ENCODE results near the gene MAS1L.
A peak's percentile ranks its signal among the peaks of the same experiment; 100 is the strongest.

Gene MAS1L

DNA sequence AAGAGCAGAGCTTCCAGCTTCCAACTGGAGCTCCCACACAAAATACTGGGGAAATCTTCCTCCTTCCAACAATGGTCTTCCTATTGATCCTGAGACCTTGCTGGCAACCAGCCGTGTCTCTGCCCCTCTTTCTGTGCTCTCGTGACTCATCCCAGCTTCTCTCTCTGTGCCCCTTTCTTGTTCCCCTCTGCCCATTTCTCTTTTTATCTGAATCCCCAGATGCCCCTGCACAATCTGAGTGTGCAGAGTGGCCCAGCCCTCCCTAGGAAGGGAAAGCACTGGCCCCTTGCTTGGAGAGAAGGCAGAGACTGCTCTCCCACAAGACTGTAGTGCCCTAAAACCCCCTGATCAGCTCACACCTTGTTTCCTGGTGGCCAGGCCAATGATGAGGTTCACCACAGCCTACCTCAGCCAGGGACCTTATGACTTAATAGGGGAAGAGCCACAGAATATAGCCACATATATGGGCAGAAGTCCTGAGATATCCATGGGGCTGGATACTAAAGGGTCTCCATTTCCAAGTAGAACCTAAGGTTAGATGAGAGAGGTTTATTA, 23.1 kb upstream of the MAS1L start (continued):
- TF ChIP-seq ZNF18 (tag by site-specific recombination; IDR thresholded peaks at IDR 0.05) (no peak), ZNF132 (tag by site-specific recombination; IDR thresholded peaks at IDR 0.05; ENCODE audit: borderline replicate concordance) (no peak), ZNF146 (tag by site-specific recombination; IDR thresholded peaks at IDR 0.05) (no peak), ZFHX2 (tag by site-specific recombination; conservative IDR thresholded peaks at IDR 0.05) (no peak), TSHZ1 (tag by site-specific recombination; IDR thresholded peaks at IDR 0.05; ENCODE audit: borderline replicate concordance) (no peak), ZNF19 (tag by site-specific recombination; IDR thresholded peaks at IDR 0.05; ENCODE audit: low read depth) (no peak), SALL2 (tag by site-specific recombination; IDR thresholded peaks at IDR 0.05; ENCODE audit: borderline replicate concordance) (no peak), ZNF416 (tag by site-specific recombination; IDR thresholded peaks at IDR 0.05) (no peak)

- CTCF ChIA-PET, result interaction anchor here (0.5 to 1.6 kb wide), 12 partner anchors 10 to 1401 kb away, joined by 3 to 9 read pairs (median 3); partner anchors contain the start of gene OR12D1
- Histone ChIP-seq H3K36me3 (ENCODE audit: control insufficient read depth in 2 of 2, insufficient read depth in 1 of 2, low read length in 2 of 2) (no peaks in the 10 kb centered on the region), H3K4me1 (ENCODE audit: control insufficient read depth, insufficient read depth, low read length) (peaks cover 8% of the 10 kb centered on the region; the same call in 1 of the 2 replicates), H3K4me3 (ENCODE audit: low read depth, low read length) (no peak overlapping the region), H3K9me3 (ENCODE audit: control insufficient read depth, insufficient read depth, low read depth, low read length) (no peaks in the 10 kb centered on the region), H3K27ac (ENCODE audit: extremely low read depth, low read depth, low read length) (no peak overlapping the region)
- POLR2A ChIA-PET, result no interaction called here
- TF ChIP-seq FEZF1 (tag by site-specific recombination; IDR thresholded peaks at IDR 0.05), result no peak
- TF ChIP-seq SP3 (tag by site-specific recombination; IDR thresholded peaks at IDR 0.05), result no peak
- TF ChIP-seq ZNF830 (tag by site-specific recombination; IDR thresholded peaks at IDR 0.05; ENCODE audit: low read depth), result no peak
- no peak for TF ChIP-seq MZF1 (tag by site-specific recombination; IDR thresholded peaks at IDR 0.05; ENCODE audit: borderline replicate concordance)
- TF ChIP-seq ZEB2 (tag by site-specific recombination; IDR thresholded peaks at IDR 0.05), result no peak
- TF ChIP-seq ZNF561 (tag by site-specific recombination; IDR thresholded peaks at IDR 0.05; ENCODE audit: borderline replicate concordance), result peak; percentile 79; the same call in 1 of the 2 replicates
- TF ChIP-seq, protein P1, sequence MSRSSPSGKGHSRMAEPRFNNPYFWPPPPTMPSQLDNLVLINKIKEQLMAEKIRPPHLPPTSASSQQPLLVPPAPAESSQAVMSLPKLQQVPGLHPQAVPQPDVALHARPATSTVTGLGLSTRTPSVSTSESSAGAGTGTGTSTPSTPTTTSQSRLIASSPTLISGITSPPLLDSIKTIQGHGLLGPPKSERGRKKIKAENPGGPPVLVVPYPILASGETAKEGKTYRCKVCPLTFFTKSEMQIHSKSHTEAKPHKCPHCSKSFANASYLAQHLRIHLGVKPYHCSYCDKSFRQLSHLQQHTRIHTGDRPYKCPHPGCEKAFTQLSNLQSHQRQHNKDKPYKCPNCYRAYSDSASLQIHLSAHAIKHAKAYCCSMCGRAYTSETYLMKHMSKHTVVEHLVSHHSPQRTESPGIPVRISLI (tag by site-specific recombination; IDR thresholded peaks at IDR 0.05), result no peak
- no peak for TF ChIP-seq ZNF184 (tag by site-specific recombination; IDR thresholded peaks at IDR 0.05)
- TF ChIP-seq PRDM1 (tag by site-specific recombination; IDR thresholded peaks at IDR 0.05), result no peak
- TF ChIP-seq ZNF843 (tag by site-specific recombination; IDR thresholded peaks at IDR 0.05), result 0 out of 2 replicates have a peak, but pooled peaks have one; percentile 30
- TF ChIP-seq ZNF112 (tag by site-specific recombination; IDR thresholded peaks at IDR 0.05), result no peak
- no peak for TF ChIP-seq ZNF354C (tag by site-specific recombination; IDR thresholded peaks at IDR 0.05; ENCODE audit: borderline replicate concordance, low read depth)
- no peak for TF ChIP-seq REST (tag by site-specific recombination; IDR thresholded peaks at IDR 0.05)
- peak; percentile 32; the same call in 1 of the 2 replicates for TF ChIP-seq PRDM10 (tag by site-specific recombination; IDR thresholded peaks at IDR 0.05)
- no peak for TF ChIP-seq ZBTB21 (tag by site-specific recombination; IDR thresholded peaks at IDR 0.05)
Observed at GRCh38 chr6:29510202-29510601, 22.4 kb upstream of the MAS1L start.
